ENCODE results near the gene KNG1. TPM values are rescaled to one million over a fixed set of nuclear protein-coding genes. Genes with fewer than 3 reads are reported as not detected.
A peak's percentile ranks its signal among the peaks of the same experiment; 100 is the strongest.

KNG1 gene
- total and polyA plus RNA-seq, 2 of the 8 experiments (the other 6 are each of a cell fraction or from before 2014, with no cell fraction given), result 0.05 TPM; not detected in 1

- H2AK5ac ChIP-seq (ENCODE audit: low read depth, low read length), result peak overlapping the region; percentile 67; the same call in 1 of the 2 replicates
- peaks cover 0 to 3% (median 1%) of the 10 kb centered on the region in 4 experiments; a peak in 2 of 7 replicates for H3K4me1 ChIP-seq (replicated peaks in 1 of 4; ENCODE audit: control insufficient read depth in 3 of 4, insufficient read depth in 4 of 4, low read length in 3 of 4)
- POLR2A ChIA-PET (ENCODE audit: partially characterized antibody), result interaction anchor here (0.7 to 4.9 kb wide), 70 partner anchors 8 to 1067 kb away, joined by 3 to 170 read pairs (median 7); partner anchors contain the start of genes ADIPOQ, AHSG, DNAJB11 and FETUB
- DNase-seq (ENCODE audit: low read depth in 1 of 2, low spot score in 2 of 2), result peak in 1 of 2 experiments; percentile 66
- peak overlapping the region; percentile 89 for H3K14ac ChIP-seq (ENCODE audit: insufficient read length)
- peak overlapping the region; percentile 94 for H2BK120ac ChIP-seq (replicated peaks; ENCODE audit: low read depth, low read length)
- H3K56ac ChIP-seq (replicated peaks; ENCODE audit: insufficient read length, low read depth, low read length), result peak overlapping the region; percentile 87
- FAIRE-seq, result no peak
- no peak overlapping the region for H2AFZ ChIP-seq (ENCODE audit: low read length)
- peak overlapping the region; percentile 99 for H4K5ac ChIP-seq (ENCODE audit: insufficient read length, low read depth, low read length)
- WGBS, 2 experiments (ENCODE audit: extremely low coverage in 1 of 2, insufficient coverage in 1 of 2, insufficient read length in 1 of 2, insufficient replicate concordance in 2 of 2, low coverage in 1 of 2, low lambda C conversion rate in 2 of 2, missing lambda C conversion rate in 1 of 2), result 1% methylated on average over 50 of the region's 56 CpGs; no CpG with 5 or more reads in 1 of the 2 experiments
- H4K20me1 ChIP-seq (replicated peaks in 1 of 2; ENCODE audit: control insufficient read depth in 1 of 2, insufficient read depth in 2 of 2, low read length in 2 of 2), result peaks cover 26 to 33% of the 10 kb centered on the region in 2 experiments
- peak overlapping the region; percentile 98 for H3K27ac ChIP-seq (ENCODE audit: low read depth, low read length)
- H3K79me2 ChIP-seq (ENCODE audit: control insufficient read depth in 1 of 2, insufficient read depth in 2 of 2, low read length in 2 of 2), result peaks cover 18 to 47% of the 10 kb centered on the region in 2 experiments
- H3K18ac ChIP-seq (ENCODE audit: extremely low read depth, low read length), result peak overlapping the region; percentile 98
- H2BK15ac ChIP-seq (ENCODE audit: low read length), result no peak overlapping the region
- H3K4me2 ChIP-seq (ENCODE audit: insufficient read depth in 1 of 2, low read depth in 2 of 2, low read length in 2 of 2), result peak overlapping the region; percentile 86 to 95
- H3K36me3 ChIP-seq (ENCODE audit: control insufficient read depth in 2 of 4, insufficient read depth in 4 of 4, low read length in 3 of 4), result peaks cover 36 to 52% (median 49%) of the 10 kb centered on the region in 4 experiments
- H3K4ac ChIP-seq (replicated peaks; ENCODE audit: insufficient read length, low read depth, low read length), result peak overlapping the region; percentile 89
- H3K9me3 ChIP-seq (ENCODE audit: insufficient read depth in 2 of 2, low read depth in 1 of 2, low read length in 1 of 2), result no peaks in the 10 kb centered on the region
- H3K27me3 ChIP-seq (replicated peaks in 1 of 4; ENCODE audit: control insufficient read depth in 3 of 4, extremely low read depth in 1 of 4, insufficient read depth in 3 of 4, low read length in 3 of 4), result no peaks in the 10 kb centered on the region
- peak overlapping the region; percentile 98 to 100 (median 99) for H3K4me3 ChIP-seq (ENCODE audit: extremely low read depth in 1 of 4, insufficient read depth in 2 of 4, low read depth in 3 of 4, low read length in 4 of 4)
- H3K23me2 ChIP-seq (ENCODE audit: low read depth, low read length), result peaks cover 6% of the 10 kb centered on the region
- no peak overlapping the region for H3K23ac ChIP-seq (ENCODE audit: insufficient read length)
- no peak overlapping the region for H2BK20ac ChIP-seq (ENCODE audit: low read length)
- no peaks in the 10 kb centered on the region for H3K79me1 ChIP-seq (ENCODE audit: low read depth, low read length)
- peak overlapping the region; percentile 98 to 99 (median 98) for H3K9ac ChIP-seq (replicated peaks in 1 of 4; ENCODE audit: extremely low read depth in 1 of 4, low read depth in 3 of 4, low read length in 3 of 4)
- no peak overlapping the region for H2BK12ac ChIP-seq (ENCODE audit: low read depth, low read length)
- H2BK5ac ChIP-seq (ENCODE audit: low read depth, low read length), result peak overlapping the region; percentile 98
- CTCF ChIA-PET (ENCODE audit: partially characterized antibody), result interaction anchor here (1.0 to 4.8 kb wide), 4 partner anchors 13 to 194 kb away, joined by 3 to 13 read pairs (median 3); no protein-coding TSS in a partner anchor
- H4K91ac ChIP-seq (replicated peaks; ENCODE audit: insufficient read length, low read length), result peak overlapping the region; percentile 83
- peak overlapping the region; percentile 92 for H4K8ac ChIP-seq (ENCODE audit: extremely low read depth, insufficient read depth, low read length)
- TF ChIP-seq ATF2 (IDR thresholded peaks at IDR 0.05; ENCODE audit: low read length), result peak; percentile 54; the same call in 1 of the 2 replicates
- TF ChIP-seq POLR2A (IDR thresholded peaks at IDR 0.05; ENCODE audit: control extremely low read depth in 1 of 2, low read depth in 2 of 2, low read length in 2 of 2), result peak in 1 of 2 experiments; percentile 72; a peak in 2 of 3 replicates
- TF ChIP-seq TEAD4 (IDR thresholded peaks at IDR 0.05; ENCODE audit: low read depth, low read length), result 0 out of 2 replicates have a peak, but pooled peaks have one; percentile 20
- TF ChIP-seq CREB1 (IDR thresholded peaks at IDR 0.05), result 0 out of 2 replicates have a peak, but pooled peaks have one; percentile 2
- TF ChIP-seq CHD1 (IDR thresholded peaks at IDR 0.05; ENCODE audit: low read depth, low read length), result peak; percentile 80
- TF ChIP-seq SIRT6 (IDR thresholded peaks at IDR 0.05; ENCODE audit: low read length), result peak; percentile 68
- TF ChIP-seq MAX (IDR thresholded peaks at IDR 0.05), result peak; percentile 55; the same call in 1 of the 2 replicates
- peak; percentile 85 for TF ChIP-seq YY1 (IDR thresholded peaks at IDR 0.05; ENCODE audit: low read depth, low read length)
- TF ChIP-seq RAD21 (IDR thresholded peaks at IDR 0.05 in 1 of 2, conservative IDR thresholded peaks at IDR 0.05 in 1 of 2; ENCODE audit: low read depth in 2 of 2, low read length in 2 of 2), result no peak
- TF ChIP-seq TAF1 (IDR thresholded peaks at IDR 0.05; ENCODE audit: low read depth, low read length), result no peak; the same call in 1 of the 2 replicates
Measured at GRCh38 chr3:186783731-186784515, 66.8 kb downstream of the KNG1 start.

Data from H1 (cell line).